HG02623 (cell line): ENCODE data around the gene TMEM154.
A peak's percentile ranks its signal among the peaks of the same experiment; 100 is the strongest.

Source experiments
- ATAC-seq: cut with Tn5 transposase; IDR thresholded peaks from one replicate; pipeline ENCODE4 v1.9.1; 2021; ENCODE audit warnings: moderate library complexity; ENCODE audit not compliant: unreplicated experiment

TMEM154 gene, protein sequence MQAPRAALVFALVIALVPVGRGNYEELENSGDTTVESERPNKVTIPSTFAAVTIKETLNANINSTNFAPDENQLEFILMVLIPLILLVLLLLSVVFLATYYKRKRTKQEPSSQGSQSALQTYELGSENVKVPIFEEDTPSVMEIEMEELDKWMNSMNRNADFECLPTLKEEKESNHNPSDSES

GRCh38 chr4:152679414-152680281 is at the start of gene TMEM154:
TMEM154 (minus strand) TSS chr4:152679997; CDS start chr4:152679933, 64 bp downstream.
- peak; percentile 61 for ATAC-seq

- no peak for ATAC-seq
These were observed 49.7 kb upstream of the TMEM154 start for GRCh38 chr4:152729466-152729865.

- no peak for ATAC-seq
These were observed 48.5 kb upstream of the TMEM154 start for GRCh38 chr4:152728343-152728742.

DNA sequence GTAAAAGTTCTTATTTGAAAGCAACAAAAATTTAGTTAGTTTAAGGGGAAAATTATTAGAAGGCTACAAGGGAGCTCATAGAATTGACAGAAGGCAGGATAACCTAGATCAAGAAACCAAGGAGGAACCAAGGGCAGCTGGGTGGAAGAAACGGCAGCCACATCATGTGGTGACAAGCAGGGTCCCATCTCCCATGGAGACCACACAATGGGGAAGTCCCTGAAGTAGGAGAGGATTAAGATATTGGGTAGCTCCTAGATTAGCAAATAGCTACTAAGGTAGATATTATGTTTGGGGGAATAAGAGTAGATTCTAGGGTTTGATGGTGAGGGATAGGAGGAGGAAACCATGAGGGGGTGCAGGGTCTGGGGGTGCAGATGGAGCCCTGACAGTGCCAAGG is 48.0 kb upstream of the TMEM154 start:
- ATAC-seq = no peak

- no peak for ATAC-seq
These were observed 44.7 kb upstream of the TMEM154 start for GRCh38 chr4:152724494-152724893.

DNA sequence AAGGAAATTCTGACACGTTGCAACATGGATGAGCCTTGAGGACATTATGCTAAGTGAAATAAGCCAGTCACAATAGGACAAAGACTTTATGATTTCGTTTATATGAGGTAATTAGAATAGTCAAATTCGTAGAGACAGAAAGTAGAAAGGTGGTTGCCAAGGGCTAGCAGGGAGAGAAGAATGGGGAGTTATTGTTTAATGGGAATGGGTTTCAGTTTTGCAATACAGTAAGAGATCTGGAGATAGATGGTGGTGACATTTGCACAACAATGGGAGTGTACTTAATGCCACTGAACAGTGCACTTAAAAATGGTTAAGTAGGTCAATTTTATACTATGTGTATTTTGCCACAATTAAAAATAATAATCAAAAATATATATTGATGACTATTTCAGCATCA is 43.4 kb upstream of the TMEM154 start:
- no peak for ATAC-seq

DNA sequence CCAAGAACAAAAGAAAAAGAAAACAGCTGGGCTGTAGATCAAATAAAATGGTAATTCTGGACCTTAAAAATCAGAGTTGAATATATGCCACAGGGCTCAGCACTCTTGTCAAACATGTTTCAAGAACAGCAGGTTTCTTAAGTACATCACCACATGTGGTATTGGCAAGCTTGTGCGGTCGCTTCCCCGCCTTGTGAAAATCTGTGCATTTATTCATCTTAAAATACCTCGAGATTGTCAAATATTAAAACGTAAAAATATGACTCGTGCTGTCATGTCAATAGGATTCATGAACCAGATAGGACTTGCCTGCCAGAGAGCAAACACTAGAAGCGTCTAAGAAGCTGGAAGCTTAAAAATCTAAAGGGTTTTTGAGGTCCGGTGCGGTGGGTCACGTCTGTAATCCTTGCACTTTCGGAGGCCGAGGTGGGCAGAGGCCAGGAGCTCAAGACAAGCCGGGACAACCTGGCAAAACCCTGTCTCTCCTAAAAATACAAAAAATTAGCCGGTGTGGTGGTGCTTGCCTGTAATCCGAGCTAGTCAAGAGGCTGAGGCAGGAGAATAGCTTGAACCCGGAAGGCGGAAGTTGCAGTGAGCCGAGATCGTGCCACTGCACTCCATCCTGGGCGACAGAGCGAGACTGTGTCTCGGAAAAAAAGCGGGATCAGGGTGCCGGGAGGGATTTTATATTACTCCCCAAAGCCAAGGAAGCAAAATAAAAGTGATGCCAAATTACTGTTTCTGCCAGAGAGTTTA is 40.2 kb upstream of the TMEM154 start:
- ATAC-seq = no peak

- no peak for ATAC-seq
These were observed 39.5 kb upstream of the TMEM154 start for GRCh38 chr4:152719291-152719690.

DNA sequence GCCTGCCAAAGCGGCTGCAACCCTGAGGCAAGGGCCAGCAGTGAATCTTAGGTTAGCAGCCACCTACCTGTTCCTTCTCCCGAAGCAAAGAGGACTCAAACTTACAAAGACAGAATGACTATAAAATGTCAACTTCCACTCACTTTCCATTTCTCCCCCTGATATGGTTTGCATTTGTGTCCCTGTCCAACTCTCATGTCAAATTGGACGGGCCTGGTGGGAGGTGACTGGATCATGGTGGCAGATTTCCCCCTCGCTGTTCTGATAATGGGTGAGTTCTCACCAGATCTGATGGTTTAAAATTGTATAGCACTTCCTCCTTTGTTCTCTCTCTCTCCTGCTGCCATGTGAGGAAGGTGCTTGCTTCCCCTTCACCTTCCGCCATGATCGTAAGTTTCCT is 35.3 kb upstream of the TMEM154 start:
- ATAC-seq = no peak

DNA sequence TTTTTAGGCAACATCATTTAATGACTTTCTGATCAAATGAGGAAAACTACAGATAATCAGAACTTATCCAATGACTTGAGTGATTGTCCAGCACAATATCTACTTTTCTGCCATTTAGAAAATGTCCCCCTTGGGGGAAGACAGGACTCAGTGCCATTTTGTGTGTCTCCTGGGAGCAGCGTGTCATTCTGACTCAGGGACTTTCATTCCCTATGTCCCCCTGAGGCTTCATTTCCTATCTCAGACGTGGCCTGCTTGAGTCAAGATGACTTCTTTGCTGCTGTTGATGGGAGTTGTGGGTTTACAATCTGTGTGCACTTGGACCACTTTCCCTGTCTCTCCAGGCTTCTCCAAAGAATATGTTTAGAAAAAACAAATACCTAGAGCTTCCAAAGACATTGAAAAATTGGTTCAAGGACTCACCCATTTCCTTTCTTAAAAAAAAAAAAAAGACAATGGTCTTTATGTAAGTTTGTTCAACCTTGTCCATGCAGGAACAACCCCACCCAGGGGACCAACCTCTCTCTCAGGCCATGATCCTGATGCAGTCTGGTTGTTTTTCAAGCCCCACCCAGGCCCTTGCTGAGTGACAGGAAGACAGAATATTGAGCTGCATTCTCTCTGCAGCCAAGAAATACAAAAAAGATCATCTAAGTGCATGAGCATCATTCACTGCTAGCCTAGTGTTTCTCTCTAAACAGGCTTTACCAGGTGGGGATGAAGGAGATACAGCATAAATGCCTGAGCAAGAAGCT is 34.3 kb upstream of the TMEM154 start:
- ATAC-seq = no peak

- no peak for ATAC-seq
These were observed 30.1 kb upstream of the TMEM154 start for GRCh38 chr4:152709675-152710438.

GRCh38 chr4:152708796-152709195 is 29.0 kb upstream of the TMEM154 start:
- ATAC-seq = no peak

GRCh38 chr4:152708361-152708760 is 28.6 kb upstream of the TMEM154 start:
- ATAC-seq = no peak

DNA sequence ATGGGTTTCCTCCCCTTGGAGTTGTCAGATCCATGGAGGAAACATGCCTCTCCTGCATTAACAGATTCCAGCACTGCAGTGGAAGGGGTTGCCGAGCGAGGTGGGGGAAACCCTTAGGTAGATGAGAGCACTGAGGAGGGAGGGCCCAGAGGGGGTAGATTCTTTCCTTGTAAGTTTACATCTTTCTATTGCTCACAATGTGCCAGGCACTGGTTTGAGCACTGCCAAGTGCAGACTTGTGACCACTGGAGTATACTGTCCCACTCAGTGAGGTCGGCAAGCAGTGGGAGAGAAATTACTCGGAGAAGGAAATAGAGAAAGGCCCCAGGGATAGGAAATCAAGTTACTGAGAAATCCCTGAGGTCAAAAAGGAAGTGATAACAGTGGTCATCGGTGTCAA is 27.8 kb upstream of the TMEM154 start:
- no peak for ATAC-seq

DNA sequence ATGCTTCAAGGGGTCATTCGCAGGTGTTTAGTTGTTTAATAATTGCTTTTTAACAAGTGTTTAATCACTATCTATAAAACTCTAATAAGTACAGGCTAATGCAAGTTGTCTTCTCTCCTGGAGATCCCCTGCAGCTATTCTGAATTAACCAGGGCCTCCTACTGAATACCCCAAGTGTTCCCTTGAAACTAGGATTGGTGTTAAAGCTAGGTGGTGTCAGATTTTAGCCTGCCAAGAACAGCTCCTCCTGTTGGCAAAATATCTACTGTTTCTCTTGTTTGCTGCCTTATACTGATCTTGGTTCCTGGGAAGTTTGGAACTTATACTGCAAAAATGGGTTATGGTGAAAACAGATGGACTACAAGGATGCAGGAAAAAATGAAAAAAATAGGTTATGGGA is 26.1 kb upstream of the TMEM154 start:
- ATAC-seq = no peak

- no peak for ATAC-seq
These were observed 25.0 kb upstream of the TMEM154 start for GRCh38 chr4:152704788-152705187.

DNA sequence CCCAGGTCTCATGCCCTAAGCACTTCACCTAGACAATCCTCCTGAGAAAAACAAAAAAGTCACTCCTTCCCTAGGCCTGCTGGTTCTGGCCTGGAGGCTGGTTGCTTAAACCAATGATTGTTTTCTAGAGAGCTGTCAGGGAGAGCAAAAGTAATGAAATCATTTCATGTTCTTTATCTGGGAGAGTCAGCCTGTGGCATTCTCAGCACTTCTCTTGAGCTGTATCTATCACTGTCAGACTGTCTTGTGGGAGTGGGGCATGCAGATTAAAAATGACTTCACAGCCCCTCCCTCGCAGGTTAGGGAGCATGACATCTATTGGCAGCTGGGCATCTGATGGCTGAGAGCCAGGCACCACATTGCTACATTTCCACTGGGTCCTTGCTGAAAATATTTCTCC is 20.4 kb upstream of the TMEM154 start:
- ATAC-seq = no peak

- ATAC-seq = no peak
These were observed 19.5 kb upstream of the TMEM154 start for GRCh38 chr4:152699313-152699712.

GRCh38 chr4:152698089-152698499 is 18.3 kb upstream of the TMEM154 start:
- no peak for ATAC-seq
